PFSK-1 (cell line): ENCODE data around the gene ADAP1.

Experiments used
- FOXP2 ChIP-seq: optimal IDR thresholded peaks from 2 replicates; pipeline ENCODE3; 2011; ENCODE audit warnings: borderline replicate concordance, control low read depth, inconsistent platforms; ENCODE audit not compliant: insufficient read depth; ENCODE audit errors: extremely low read length, extremely low read depth
- POLR2AphosphoS5 ChIP-seq: IDR thresholded peaks from 2 replicates; pipeline ENCODE4 v1.6.1; 2012; ENCODE audit warnings: low read depth, mild to moderate bottlenecking, control low read depth, low read length, moderate library complexity
- TF ChIP-seq, protein P1 (sequence below), 2 experiments: IDR thresholded peaks; 2 replicates each; pipeline versions ENCODE4 v1.6.1 to v1.8.0; 2011 to 2012; ENCODE audit warnings: low read depth in 2 of 2, low read length in 2 of 2, control low read depth in 1 of 2, inconsistent platforms in 1 of 2, mild to moderate bottlenecking in 1 of 2, moderate library complexity in 1 of 2; ENCODE audit not compliant: insufficient read depth in 1 of 2

- TF ChIP-seq FOXP2 (no peak), POLR2AphosphoS5 (no peak)
- TF ChIP-seq, protein P1, sequence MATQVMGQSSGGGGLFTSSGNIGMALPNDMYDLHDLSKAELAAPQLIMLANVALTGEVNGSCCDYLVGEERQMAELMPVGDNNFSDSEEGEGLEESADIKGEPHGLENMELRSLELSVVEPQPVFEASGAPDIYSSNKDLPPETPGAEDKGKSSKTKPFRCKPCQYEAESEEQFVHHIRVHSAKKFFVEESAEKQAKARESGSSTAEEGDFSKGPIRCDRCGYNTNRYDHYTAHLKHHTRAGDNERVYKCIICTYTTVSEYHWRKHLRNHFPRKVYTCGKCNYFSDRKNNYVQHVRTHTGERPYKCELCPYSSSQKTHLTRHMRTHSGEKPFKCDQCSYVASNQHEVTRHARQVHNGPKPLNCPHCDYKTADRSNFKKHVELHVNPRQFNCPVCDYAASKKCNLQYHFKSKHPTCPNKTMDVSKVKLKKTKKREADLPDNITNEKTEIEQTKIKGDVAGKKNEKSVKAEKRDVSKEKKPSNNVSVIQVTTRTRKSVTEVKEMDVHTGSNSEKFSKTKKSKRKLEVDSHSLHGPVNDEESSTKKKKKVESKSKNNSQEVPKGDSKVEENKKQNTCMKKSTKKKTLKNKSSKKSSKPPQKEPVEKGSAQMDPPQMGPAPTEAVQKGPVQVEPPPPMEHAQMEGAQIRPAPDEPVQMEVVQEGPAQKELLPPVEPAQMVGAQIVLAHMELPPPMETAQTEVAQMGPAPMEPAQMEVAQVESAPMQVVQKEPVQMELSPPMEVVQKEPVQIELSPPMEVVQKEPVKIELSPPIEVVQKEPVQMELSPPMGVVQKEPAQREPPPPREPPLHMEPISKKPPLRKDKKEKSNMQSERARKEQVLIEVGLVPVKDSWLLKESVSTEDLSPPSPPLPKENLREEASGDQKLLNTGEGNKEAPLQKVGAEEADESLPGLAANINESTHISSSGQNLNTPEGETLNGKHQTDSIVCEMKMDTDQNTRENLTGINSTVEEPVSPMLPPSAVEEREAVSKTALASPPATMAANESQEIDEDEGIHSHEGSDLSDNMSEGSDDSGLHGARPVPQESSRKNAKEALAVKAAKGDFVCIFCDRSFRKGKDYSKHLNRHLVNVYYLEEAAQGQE (IDR thresholded peaks at IDR 0.05; ENCODE audit: insufficient read depth in 1 of 2, low read depth in 2 of 2, low read length in 2 of 2), result no peak
These were observed 55.4 kb downstream of the ADAP1 start for GRCh38 chr7:898855-899681.
